ENCODE results near the gene INSIG2. TPM values are rescaled to one million over a fixed set of nuclear protein-coding genes. Genes with fewer than 3 reads are reported as not detected.

Gene INSIG2
- total RNA-seq, 4 donors from 2014 or later = 4.4 to 5.6 (median 5.4) TPM

- Histone ChIP-seq H3K9me3 (no peaks in the 10 kb centered on the region), H3K4me1 (peaks cover 0 to 3% of the 10 kb centered on the region in 2 donors), H3K27me3 (no peaks in the 10 kb centered on the region), H3K27ac (no peak overlapping the region), H3K4me3 (no peak overlapping the region), H3K36me3 (no peaks in the 10 kb centered on the region)
- TF ChIP-seq, protein P1, sequence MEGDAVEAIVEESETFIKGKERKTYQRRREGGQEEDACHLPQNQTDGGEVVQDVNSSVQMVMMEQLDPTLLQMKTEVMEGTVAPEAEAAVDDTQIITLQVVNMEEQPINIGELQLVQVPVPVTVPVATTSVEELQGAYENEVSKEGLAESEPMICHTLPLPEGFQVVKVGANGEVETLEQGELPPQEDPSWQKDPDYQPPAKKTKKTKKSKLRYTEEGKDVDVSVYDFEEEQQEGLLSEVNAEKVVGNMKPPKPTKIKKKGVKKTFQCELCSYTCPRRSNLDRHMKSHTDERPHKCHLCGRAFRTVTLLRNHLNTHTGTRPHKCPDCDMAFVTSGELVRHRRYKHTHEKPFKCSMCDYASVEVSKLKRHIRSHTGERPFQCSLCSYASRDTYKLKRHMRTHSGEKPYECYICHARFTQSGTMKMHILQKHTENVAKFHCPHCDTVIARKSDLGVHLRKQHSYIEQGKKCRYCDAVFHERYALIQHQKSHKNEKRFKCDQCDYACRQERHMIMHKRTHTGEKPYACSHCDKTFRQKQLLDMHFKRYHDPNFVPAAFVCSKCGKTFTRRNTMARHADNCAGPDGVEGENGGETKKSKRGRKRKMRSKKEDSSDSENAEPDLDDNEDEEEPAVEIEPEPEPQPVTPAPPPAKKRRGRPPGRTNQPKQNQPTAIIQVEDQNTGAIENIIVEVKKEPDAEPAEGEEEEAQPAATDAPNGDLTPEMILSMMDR (IDR thresholded peaks at IDR 0.05 in 4 of 5, conservative IDR thresholded peaks at IDR 0.05 in 1 of 5) = no peak
- TF ChIP-seq POLR2A (IDR thresholded peaks at IDR 0.05) = no peak
- ATAC-seq (no peak), DNase-seq (no peak)
- in situ Hi-C loops (cut with MboI; ENCODE audit: low sequenced_read_pairs in 4 of 4) = no loop called here
- intact Hi-C loops (cut with DNase I; ENCODE audit: low total_unique reads) = no loop called here
Observed at GRCh38 chr2:118118479-118118878, 30.2 kb downstream of the INSIG2 start.

DNA sequence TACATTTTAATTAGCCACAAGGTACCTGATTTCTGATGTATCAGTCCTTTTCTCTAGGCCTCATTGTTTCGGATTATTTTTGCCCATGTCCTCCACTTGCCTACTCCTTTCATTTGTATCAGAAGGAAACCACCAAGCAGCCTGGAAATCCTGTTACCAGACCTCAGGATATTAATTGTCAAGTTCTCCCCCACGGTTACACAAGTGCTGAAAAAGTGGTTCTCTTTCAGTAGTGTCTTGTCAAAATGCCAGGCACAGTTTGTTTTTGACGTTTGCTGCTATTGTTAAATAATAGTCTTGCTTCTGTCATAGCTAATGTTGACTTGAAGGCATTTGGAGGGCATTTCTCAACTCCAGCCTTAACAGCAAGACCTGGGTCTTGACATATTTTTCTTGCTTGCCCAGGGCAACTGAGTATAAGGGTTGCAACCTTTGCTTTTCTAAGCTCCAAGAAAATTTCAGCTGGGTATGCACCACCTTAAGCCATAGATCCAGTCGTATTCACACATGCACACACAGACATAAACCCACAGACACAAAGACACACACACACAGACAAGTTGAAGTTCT lies 31.0 kb downstream of the INSIG2 start:
- no peaks in the 10 kb centered on the region for H3K27me3 ChIP-seq
- intact Hi-C loops (cut with DNase I; ENCODE audit: low total_unique reads) = no loop called here
- TF ChIP-seq, protein P1 (IDR thresholded peaks at IDR 0.05 in 4 of 5, conservative IDR thresholded peaks at IDR 0.05 in 1 of 5) = no peak
- TF ChIP-seq POLR2A (IDR thresholded peaks at IDR 0.05) = no peak
- no peak overlapping the region for H3K27ac ChIP-seq
- in situ Hi-C loops (cut with MboI; ENCODE audit: low sequenced_read_pairs in 4 of 4) = no loop called here
- H3K4me1 ChIP-seq = peaks cover 4 to 11% of the 10 kb centered on the region in 2 donors
- DNase-seq (no peak), ATAC-seq (no peak)
- H3K4me3 ChIP-seq = no peak overlapping the region
- no peaks in the 10 kb centered on the region for H3K9me3 ChIP-seq
- H3K36me3 ChIP-seq = no peaks in the 10 kb centered on the region

DNA sequence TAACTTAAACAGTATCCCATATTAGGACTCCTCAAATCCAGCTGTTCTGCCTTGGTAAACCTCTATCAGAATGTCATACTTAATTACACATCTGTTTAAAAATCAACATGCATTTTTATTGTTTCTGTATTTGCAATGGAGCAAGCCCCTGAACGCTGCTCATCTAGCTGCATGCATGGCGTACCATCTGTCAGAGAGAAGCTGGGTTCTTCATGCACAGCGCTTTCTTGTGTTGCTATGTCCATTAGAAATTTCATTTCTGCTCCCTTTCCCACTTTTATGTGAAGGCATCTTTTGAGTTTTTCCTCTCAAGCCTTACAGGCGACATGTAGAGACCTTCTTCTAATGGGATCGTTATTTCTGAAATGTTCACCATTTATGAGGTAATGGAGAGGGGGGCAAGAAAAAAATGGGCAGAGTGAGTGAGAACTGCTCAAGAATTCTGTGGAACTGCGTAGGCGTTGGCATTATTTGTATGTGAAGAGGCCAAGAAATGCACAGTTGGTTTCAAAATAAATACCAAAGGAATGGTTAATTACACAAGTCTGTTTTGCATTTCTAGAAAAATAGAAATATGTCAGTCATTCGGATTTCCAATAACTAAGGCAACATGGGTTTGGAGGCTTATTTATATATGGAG lies 31.6 kb downstream of the INSIG2 start:
- H3K4me1 ChIP-seq = peaks cover 7 to 12% of the 10 kb centered on the region in 2 donors
- no peak overlapping the region for H3K4me3 ChIP-seq
- no peaks in the 10 kb centered on the region for H3K9me3 ChIP-seq
- no peak overlapping the region for H3K27ac ChIP-seq
- H3K27me3 ChIP-seq = no peaks in the 10 kb centered on the region
- no peak for TF ChIP-seq POLR2A (IDR thresholded peaks at IDR 0.05)
- TF ChIP-seq, protein P1 (IDR thresholded peaks at IDR 0.05 in 4 of 5, conservative IDR thresholded peaks at IDR 0.05 in 1 of 5) = no peak
- in situ Hi-C loops (cut with MboI; ENCODE audit: low sequenced_read_pairs in 4 of 4) = no loop called here
- no peaks in the 10 kb centered on the region for H3K36me3 ChIP-seq
- ATAC-seq (no peak), DNase-seq (no peak)
- intact Hi-C loops (cut with DNase I; ENCODE audit: low total_unique reads) = no loop called here

- intact Hi-C loops (cut with DNase I; ENCODE audit: low total_unique reads) = no loop called here
- in situ Hi-C loops (cut with MboI; ENCODE audit: low sequenced_read_pairs in 4 of 4) = no loop called here
- DNase-seq (no peak), ATAC-seq (no peak)
- Histone ChIP-seq H3K27me3 (no peaks in the 10 kb centered on the region), H3K9me3 (no peaks in the 10 kb centered on the region), H3K36me3 (no peaks in the 10 kb centered on the region), H3K27ac (no peak overlapping the region), H3K4me3 (no peak overlapping the region), H3K4me1 (peaks cover 7 to 12% of the 10 kb centered on the region in 2 donors)
- TF ChIP-seq, protein P1 (IDR thresholded peaks at IDR 0.05 in 4 of 5, conservative IDR thresholded peaks at IDR 0.05 in 1 of 5) = no peak
- no peak for TF ChIP-seq POLR2A (IDR thresholded peaks at IDR 0.05)
Observed at GRCh38 chr2:118120401-118120780, 32.1 kb downstream of the INSIG2 start.
